GM12878 (cell line): ENCODE data around the gene DRAP1.

Experiments
- BRCA1 ChIP-seq: IDR thresholded peaks from 2 replicates; pipeline ENCODE4 v1.6.1; 2011; ENCODE audit warnings: low read depth, low read length, improper control_type of control experiment
- CBX3 ChIP-seq: fragments of 200-600 bp; sonication (generic); IDR thresholded peaks from 2 replicates; pipeline ENCODE4 v1.6.1; 2016; ENCODE audit warnings: low read depth, borderline replicate concordance
- CTCF ChIP-seq, 3 experiments: IDR thresholded peaks in 2 of 3; conservative IDR thresholded peaks in 1 of 3; 2 replicates each; pipeline ENCODE4 v1.5.1; 2011; ENCODE audit warnings: low read depth in 3 of 3, low read length in 3 of 3, mild to moderate bottlenecking in 3 of 3, control low read depth in 2 of 3, moderate library complexity in 2 of 3, inconsistent platforms in 1 of 3, mixed read lengths in 1 of 3; ENCODE audit not compliant: control insufficient read depth in 2 of 3, insufficient read depth in 1 of 3; ENCODE audit errors: extremely low read depth in 1 of 3
- FOS ChIP-seq: IDR thresholded peaks from 3 replicates; pipeline ENCODE4 v1.6.1; 2011; ENCODE audit warnings: borderline replicate concordance; ENCODE audit not compliant: insufficient read length; ENCODE audit errors: extremely low read depth
- MAX ChIP-seq: IDR thresholded peaks from 2 replicates; pipeline ENCODE4 v1.6.1; 2012; ENCODE audit warnings: low read depth, low read length, improper control_type of control experiment
- NBN ChIP-seq: fragments of 450-650 bp; IDR thresholded peaks from 2 replicates; pipeline ENCODE4 v1.6.1; 2016
- POLR2A ChIP-seq: IDR thresholded peaks from 2 replicates; pipeline ENCODE4 v1.6.1; 2011; ENCODE audit warnings: low read depth, mild to moderate bottlenecking, low read length
- TCF12 ChIP-seq: IDR thresholded peaks from 2 replicates; pipeline ENCODE4 v1.6.1; 2011; ENCODE audit warnings: low read depth, mild to moderate bottlenecking, low read length

- TF ChIP-seq BRCA1, result no peak
- TF ChIP-seq FOS, result no peak
- TF ChIP-seq POLR2A, result peak; percentile 83
- no peak for TF ChIP-seq NBN
- TF ChIP-seq MAX, result no peak
- TF ChIP-seq TCF12, result no peak
- TF ChIP-seq CBX3, result no peak
- TF ChIP-seq CTCF (IDR thresholded peaks at IDR 0.05 in 2 of 3, conservative IDR thresholded peaks at IDR 0.05 in 1 of 3; ENCODE audit: control insufficient read depth in 2 of 3, extremely low read depth in 1 of 3, insufficient read depth in 1 of 3, low read depth in 3 of 3, low read length in 3 of 3), result no peak
Observed at GRCh38 chr11:65894034-65894591, 25.1 kb upstream of the DRAP1 start.
